DMS 273 (cell line): ENCODE results near the gene FCRLA.
A peak's percentile ranks its signal among the peaks of the same experiment; 100 is the strongest.

Source experiments
- DNase-seq: peaks from one replicate; lab custom pipeline; 2025; ENCODE audit not compliant: unreplicated experiment; lab: John Stamatoyannopoulos, UW

The FCRLA gene

DNA sequence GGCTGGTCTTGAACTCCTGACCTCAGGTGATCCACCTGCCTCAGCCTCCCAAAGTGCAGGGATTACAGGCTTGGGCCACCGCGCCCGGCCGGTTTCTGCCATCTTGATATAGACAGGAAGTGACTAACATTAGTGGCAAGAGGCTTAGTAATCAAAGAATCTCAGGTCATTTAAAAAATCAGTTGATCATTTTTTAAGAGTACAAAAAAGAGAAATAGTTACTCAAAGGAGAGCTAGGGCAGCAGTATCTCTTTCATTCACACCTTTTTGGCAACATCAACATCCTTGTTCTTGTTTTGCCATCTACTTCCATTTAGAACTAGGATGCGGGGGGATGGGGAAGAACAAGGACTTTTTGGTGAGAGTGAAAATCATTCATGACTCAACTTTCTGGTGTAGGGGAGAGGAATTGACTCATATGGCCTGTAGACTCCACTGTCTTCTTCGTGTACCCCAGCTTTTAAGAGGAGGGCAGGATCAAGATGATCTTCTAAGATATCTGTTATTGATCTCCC is 23.1 kb downstream of the FCRLA start:
- no peak for DNase-seq

DNA sequence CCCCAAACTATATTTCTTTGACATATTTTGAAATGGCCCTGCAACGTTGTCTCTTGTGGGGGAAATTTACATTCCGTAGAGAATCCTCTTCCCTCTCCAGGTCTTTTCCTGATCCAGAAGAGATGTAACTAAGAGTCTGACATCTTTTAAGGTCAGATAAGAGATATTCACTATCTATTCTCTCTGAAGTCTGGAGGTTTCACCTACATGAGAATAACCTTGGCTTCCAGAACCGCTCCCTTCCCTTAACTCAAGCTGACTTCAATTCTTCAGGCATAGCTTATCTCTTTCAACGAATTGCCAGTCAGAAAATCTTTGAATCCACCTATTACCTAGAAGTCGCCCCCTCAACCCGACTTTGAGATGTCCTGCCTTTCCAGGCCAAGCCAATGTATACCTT is 24.2 kb downstream of the FCRLA start:
- no peak for DNase-seq

DNA sequence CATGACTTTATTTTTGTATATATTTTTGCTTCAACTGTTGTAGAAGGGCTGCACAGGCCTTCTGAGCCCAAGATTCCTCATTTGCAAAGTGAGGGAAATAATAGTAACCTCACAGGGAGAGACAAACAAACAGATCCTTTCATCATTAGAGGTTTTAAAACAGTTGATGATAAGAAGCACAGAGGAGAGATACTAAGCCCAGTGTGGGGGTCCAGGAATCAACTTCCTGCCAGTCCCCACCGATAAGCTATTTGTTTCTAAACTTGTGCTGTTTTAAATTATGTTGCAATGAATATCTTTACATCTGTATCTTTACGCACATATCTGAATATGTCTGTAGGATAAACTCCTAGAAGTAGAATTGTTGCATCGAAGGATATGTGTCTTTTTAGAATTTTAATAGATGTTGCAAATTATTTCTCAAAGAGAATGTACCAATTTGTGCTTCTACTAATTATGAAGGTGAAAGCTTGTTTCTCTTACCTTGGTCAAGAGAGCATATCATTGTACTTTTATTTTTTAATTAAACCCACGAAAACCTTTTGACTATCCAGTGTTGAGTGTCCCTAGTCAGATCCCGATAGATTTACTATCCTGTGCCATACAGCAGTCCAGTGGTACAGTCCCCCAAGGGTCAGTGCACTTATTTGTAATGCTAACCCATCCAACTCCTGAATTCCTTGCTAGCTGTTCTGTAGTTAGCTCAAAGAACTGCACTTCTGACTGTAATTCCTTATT is 25.1 kb downstream of the FCRLA start:
- DNase-seq = no peak

- DNase-seq = no peak
Observed at GRCh38 chr1:161733526-161733925, 26.5 kb downstream of the FCRLA start.

DNA sequence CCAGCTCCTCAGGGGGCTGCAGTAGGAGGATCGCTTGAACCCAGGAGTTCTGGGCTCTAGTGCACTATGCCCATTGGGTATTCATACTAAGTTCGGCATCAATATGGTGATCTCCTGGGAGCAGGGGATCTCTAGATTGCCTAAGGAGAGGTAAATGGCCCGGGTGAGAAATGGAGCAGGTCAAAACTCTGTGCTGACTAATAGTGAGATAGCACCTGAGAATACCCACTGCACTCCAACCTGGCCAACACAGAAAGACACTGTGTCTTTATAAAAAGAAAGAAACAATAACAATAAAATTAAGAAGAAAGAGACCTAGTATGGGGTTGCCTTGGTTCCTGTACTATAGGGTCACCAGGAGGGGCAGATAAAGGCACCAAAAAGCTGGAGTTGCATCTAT is 28.8 kb downstream of the FCRLA start:
- no peak for DNase-seq

GRCh38 chr1:161736335-161736969 is 29.4 kb downstream of the FCRLA start:
- no peak for DNase-seq

DNA sequence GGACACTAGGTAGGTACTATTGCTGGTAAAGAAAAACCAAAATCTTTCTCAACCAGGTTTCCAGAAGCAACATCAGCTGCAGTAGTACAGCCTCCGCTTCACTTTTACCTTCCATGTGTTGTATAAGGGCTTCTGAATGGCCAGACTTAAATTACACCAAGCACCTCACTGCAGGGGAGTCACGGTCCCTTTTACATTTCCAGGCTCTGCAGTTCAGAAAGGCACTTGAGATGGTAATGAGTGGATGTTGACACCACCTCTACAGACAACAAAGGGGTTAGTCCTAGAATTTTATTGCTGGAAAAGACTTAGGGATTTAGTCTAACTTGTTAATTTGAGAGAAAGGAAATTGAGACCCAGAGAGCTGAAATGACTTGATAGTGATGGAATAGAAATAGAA is 30.6 kb downstream of the FCRLA start:
- DNase-seq = no peak

GRCh38 chr1:161738627-161739287 is 31.7 kb downstream of the FCRLA start:
- DNase-seq = peak; percentile 76

GRCh38 chr1:161739865-161740566 is 33.0 kb downstream of the FCRLA start:
- no peak for DNase-seq

GRCh38 chr1:161740921-161741320 is 33.9 kb downstream of the FCRLA start:
- no peak for DNase-seq

- no peak for DNase-seq
Observed at GRCh38 chr1:161743231-161743630, 36.2 kb downstream of the FCRLA start.

DNA sequence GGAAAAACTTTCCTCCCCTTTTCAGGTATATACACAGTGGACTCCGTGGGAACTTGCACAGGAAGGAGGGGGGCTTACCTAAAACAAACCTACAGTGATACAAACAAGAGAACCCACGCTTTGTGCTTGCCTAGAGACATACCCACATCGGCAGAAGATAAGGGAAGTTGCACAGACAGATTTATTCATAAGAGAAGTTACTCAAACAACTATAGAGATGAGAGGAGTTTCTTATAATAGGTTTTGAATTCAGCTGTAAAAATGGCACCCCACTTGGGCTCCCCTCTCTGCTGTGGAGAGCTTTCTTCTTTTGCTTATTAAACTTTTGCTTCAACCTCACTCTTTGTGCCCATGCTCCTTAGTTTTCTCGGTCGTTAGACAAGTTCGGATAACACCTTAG is 40.8 kb downstream of the FCRLA start:
- no peak for DNase-seq

DNA sequence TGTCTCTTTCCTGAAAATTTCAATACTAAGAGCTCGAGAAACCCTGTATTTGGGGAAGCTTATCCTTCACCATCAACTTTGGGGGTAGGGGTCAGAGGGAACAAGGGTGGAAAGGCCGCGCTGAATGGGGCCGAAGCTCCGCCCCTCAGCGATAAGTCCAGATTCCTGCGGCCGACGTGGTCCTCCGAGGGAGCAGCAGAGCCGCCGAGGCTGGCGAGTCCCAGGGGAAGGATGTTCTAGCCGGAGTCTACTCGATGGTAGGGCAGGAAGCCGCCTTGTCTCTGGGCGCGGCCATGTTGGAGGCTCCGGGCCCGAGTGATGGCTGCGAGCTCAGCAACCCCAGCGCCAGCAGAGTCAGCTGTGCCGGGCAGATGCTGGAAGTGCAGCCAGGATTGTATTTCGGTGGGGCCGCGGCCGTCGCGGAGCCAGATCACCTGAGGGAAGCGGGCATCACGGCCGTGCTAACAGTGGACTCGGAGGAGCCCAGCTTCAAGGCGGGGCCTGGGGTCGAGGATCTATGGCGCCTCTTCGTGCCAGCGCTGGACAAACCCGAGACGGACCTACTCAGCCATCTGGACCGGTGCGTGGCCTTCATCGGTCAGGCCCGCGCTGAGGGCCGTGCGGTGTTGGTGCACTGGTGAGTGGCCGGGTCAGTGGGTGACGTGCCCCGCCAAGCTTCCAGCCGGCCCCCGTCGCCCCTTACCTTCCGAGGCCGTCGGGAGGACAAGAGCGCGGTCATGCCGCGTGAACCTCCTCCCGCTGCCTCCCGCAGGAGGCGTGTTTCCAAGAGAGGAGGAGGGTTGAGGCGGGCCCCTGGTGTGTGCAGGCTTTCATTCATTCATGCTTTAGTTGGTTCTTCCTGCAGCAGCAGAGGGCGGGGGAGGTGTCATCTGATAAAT is 42.7 kb downstream of the FCRLA start, which contains the start of gene DUSP12:
Gene DUSP12 (plus strand): TSS at position 278 of the 899 bp plus-strand sequence. CDS start 16 bp downstream, at position 294.
- DNase-seq = peak; percentile 98

DNA sequence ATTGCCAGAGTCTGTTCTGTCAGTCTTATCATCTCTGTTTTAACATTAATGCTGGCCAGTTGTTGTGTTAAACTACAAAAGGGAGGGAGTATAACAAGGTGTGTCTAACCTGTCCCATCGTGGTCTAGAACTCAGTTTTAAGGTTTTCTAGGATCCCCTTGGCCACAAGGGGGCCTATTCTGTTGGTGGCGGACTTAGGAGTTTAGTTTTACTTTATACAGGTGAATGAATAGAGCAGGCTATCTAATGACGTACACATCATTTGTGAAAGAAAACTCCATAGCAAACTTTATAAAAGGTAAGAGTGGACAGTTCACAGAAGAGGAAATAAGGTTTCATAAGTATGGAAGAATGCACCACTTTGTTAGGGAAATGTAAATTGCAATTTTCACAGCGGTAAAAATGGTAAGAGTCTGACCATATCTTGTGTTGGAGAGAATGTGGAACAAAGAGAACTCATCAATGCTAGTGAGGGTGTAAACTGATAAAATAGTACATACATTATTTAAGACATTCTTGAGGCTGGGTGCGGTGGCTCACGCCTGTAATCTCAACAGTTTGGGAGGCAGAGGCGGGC is 56.6 kb downstream of the FCRLA start:
- peak; percentile 58 for DNase-seq
